HCT116 (cell line): ENCODE results near the gene DCAF10.

Source experiments
- ATF3 ChIP-seq: IDR thresholded peaks from 2 replicates; pipeline ENCODE4 v1.6.1; 2012
- CTCF ChIP-seq, 3 experiments: fragments of 200-600 bp in 1 of 3; sonication (generic) in 1 of 3; IDR thresholded peaks in 2 of 3; conservative IDR thresholded peaks in 1 of 3; 2 replicates each; pipeline ENCODE4 v1.5.1; 2012 to 2017; ENCODE audit warnings: low read depth in 2 of 3, low read length in 2 of 3, antibody characterized with exemption in 1 of 3, borderline replicate concordance in 1 of 3, control low read depth in 1 of 3, mild to moderate bottlenecking in 1 of 3, mixed read lengths in 1 of 3, mixed run types in 1 of 3, moderate library complexity in 1 of 3; ENCODE audit not compliant: insufficient read depth in 1 of 3
- EGR1 ChIP-seq: IDR thresholded peaks from 2 replicates; pipeline ENCODE4 v1.6.1; 2012; ENCODE audit warnings: low read depth
- EZH2 ChIP-seq: fragments of 200-600 bp; sonication (generic); IDR thresholded peaks from 2 replicates; pipeline ENCODE4 v1.6.1; 2017; ENCODE audit warnings: antibody characterized with exemption, mixed run types
- EZH2phosphoT487 ChIP-seq: fragments of 200-600 bp; IDR thresholded peaks from 2 replicates; pipeline ENCODE4 v1.6.1; 2018; ENCODE audit warnings: antibody characterized with exemption, borderline replicate concordance
- FOSL1 ChIP-seq: IDR thresholded peaks from 2 replicates; pipeline ENCODE4 v1.6.1; 2012; ENCODE audit warnings: low read depth
- JUND ChIP-seq: IDR thresholded peaks from 2 replicates; pipeline ENCODE4 v1.6.1; 2012
- POLR2A ChIP-seq: IDR thresholded peaks from 2 replicates; pipeline ENCODE4 v1.7.0; 2011; ENCODE audit warnings: borderline replicate concordance; ENCODE audit not compliant: insufficient read depth, insufficient read length; ENCODE audit errors: extremely low read depth
- POLR2AphosphoS5 ChIP-seq: IDR thresholded peaks from 2 replicates; pipeline ENCODE4 v1.6.1; 2011; ENCODE audit warnings: mild to moderate bottlenecking, low read depth, low read length, moderate library complexity
- RAD21 ChIP-seq: IDR thresholded peaks from 2 replicates; pipeline ENCODE4 v1.6.1; 2012; ENCODE audit warnings: low read depth, mild to moderate bottlenecking
- SP1 ChIP-seq: IDR thresholded peaks from 2 replicates; pipeline ENCODE4 v1.6.1; 2012; ENCODE audit warnings: low read depth
- YY1 ChIP-seq: IDR thresholded peaks from 2 replicates; pipeline ENCODE4 v1.6.1; 2011; ENCODE audit warnings: low read length, low read depth, moderate library complexity, mild to moderate bottlenecking; ENCODE audit not compliant: insufficient replicate concordance; ENCODE audit errors: extremely low read depth
- ZBTB33 ChIP-seq: IDR thresholded peaks from 2 replicates; pipeline ENCODE4 v1.6.1; 2011; ENCODE audit warnings: mild to moderate bottlenecking, low read length, moderate library complexity; ENCODE audit not compliant: insufficient replicate concordance; ENCODE audit errors: extremely low read depth
- TF ChIP-seq, protein P1 (sequence below): IDR thresholded peaks from 2 replicates; pipeline ENCODE4 v1.6.1; 2012; ENCODE audit warnings: low read depth

- TF ChIP-seq CTCF (IDR thresholded peaks at IDR 0.05 in 2 of 3, conservative IDR thresholded peaks at IDR 0.05 in 1 of 3; ENCODE audit: borderline replicate concordance in 1 of 3, insufficient read depth in 1 of 3, low read depth in 2 of 3, low read length in 2 of 3): no peak
- TF ChIP-seq EZH2phosphoT487: no peak
- TF ChIP-seq POLR2A: no peak
- no peak for TF ChIP-seq RAD21
- TF ChIP-seq EZH2: no peak
- TF ChIP-seq ZBTB33: no peak
- TF ChIP-seq, protein P1, sequence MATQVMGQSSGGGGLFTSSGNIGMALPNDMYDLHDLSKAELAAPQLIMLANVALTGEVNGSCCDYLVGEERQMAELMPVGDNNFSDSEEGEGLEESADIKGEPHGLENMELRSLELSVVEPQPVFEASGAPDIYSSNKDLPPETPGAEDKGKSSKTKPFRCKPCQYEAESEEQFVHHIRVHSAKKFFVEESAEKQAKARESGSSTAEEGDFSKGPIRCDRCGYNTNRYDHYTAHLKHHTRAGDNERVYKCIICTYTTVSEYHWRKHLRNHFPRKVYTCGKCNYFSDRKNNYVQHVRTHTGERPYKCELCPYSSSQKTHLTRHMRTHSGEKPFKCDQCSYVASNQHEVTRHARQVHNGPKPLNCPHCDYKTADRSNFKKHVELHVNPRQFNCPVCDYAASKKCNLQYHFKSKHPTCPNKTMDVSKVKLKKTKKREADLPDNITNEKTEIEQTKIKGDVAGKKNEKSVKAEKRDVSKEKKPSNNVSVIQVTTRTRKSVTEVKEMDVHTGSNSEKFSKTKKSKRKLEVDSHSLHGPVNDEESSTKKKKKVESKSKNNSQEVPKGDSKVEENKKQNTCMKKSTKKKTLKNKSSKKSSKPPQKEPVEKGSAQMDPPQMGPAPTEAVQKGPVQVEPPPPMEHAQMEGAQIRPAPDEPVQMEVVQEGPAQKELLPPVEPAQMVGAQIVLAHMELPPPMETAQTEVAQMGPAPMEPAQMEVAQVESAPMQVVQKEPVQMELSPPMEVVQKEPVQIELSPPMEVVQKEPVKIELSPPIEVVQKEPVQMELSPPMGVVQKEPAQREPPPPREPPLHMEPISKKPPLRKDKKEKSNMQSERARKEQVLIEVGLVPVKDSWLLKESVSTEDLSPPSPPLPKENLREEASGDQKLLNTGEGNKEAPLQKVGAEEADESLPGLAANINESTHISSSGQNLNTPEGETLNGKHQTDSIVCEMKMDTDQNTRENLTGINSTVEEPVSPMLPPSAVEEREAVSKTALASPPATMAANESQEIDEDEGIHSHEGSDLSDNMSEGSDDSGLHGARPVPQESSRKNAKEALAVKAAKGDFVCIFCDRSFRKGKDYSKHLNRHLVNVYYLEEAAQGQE: no peak
- TF ChIP-seq FOSL1: no peak
- TF ChIP-seq YY1: no peak
- TF ChIP-seq SP1: no peak
- no peak for TF ChIP-seq JUND
- no peak for TF ChIP-seq POLR2AphosphoS5
- TF ChIP-seq EGR1: no peak
- no peak for TF ChIP-seq ATF3
Measured at GRCh38 chr9:37876376-37876775, 75.8 kb downstream of the DCAF10 start.
